ENCODE measurements around the gene ACKR2. TPM values are rescaled to one million over a fixed set of nuclear protein-coding genes. Genes with fewer than 3 reads are reported as not detected.

ACKR2 gene
- total RNA-seq, 2 donors from 2014 or later: 0.55 to 1.9 TPM

Small RNAs within 50 kb of the gene (small RNA-seq; reads per million reads assigned to genes)
- 0 reads per million in 2 donors for gene CCDC13

Other genes with a start within 250 kb of the ACKR2 start
- gene SEC22C, start 227.5 kb upstream of the ACKR2 start, total RNA-seq: 100 to 1,000 TPM in 1 of 2 donors, 10 to 100 TPM in 1; 78.0 to 120 TPM
- gene SS18L2, start 218.6 kb upstream of the ACKR2 start, total RNA-seq: 10 to 100 TPM; 23.0 to 43.3 TPM
- 10 to 100 TPM; 42.2 to 91.6 TPM for gene NKTR, start 208.8 kb upstream of the ACKR2 start, total RNA-seq
- gene ZBTB47, start 155.7 kb upstream of the ACKR2 start, total RNA-seq: 10 to 100 TPM; 22.1 to 38.0 TPM
- gene KLHL40, start 123.9 kb upstream of the ACKR2 start, total RNA-seq: 1 to 10 TPM; 1.2 to 2.9 TPM
- gene HHATL, start 106.6 kb upstream of the ACKR2 start, total RNA-seq: 1 to 10 TPM; 1.9 to 5.5 TPM
- gene CCDC13, start 36.2 kb upstream of the ACKR2 start, total RNA-seq: 1 to 10 TPM; 2.4 to 6.5 TPM
- gene HIGD1A, start 5.0 kb upstream of the ACKR2 start, total RNA-seq: 100 to 1,000 TPM in 1 of 2 donors, 10 to 100 TPM in 1; 91.0 to 135 TPM
- not detected for gene CYP8B1, start 66.4 kb downstream of the ACKR2 start, total RNA-seq
- gene ZNF662, start 96.7 kb downstream of the ACKR2 start, total RNA-seq: 10 to 100 TPM in 1 of 2 donors, 1 to 10 TPM in 1; 8.6 to 15.5 TPM
- 10 to 100 TPM in 1 of 2 donors, 1 to 10 TPM in 1; 4.7 to 17.5 TPM for gene GASK1A, start 169.9 kb downstream of the ACKR2 start, total RNA-seq

Data from prostate gland (tissue), 2 donors.